Measurements from ENCODE around the gene NHS.

Gene NHS

DNA sequence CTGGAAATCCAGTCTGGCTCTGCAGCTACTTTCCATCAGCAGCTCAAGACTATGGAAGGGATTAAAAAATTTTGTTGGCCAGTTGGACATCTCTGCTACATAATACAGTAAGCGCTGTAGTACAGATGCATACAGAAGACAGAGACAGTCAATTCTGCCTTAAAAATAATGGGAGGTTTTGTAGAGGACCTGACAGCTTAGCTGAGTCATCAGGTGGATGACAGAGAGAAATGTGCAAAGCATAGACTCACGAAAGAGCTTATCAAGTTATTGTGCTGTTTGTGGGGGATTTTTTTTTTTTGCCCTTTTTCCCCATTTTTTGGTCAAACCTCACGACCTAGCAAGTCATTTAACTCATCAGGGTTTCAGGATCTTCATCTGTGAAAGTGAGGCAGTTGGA, 213.3 kb downstream of the NHS start:
- FAIRE-seq: no peak
- TF ChIP-seq, protein P1, sequence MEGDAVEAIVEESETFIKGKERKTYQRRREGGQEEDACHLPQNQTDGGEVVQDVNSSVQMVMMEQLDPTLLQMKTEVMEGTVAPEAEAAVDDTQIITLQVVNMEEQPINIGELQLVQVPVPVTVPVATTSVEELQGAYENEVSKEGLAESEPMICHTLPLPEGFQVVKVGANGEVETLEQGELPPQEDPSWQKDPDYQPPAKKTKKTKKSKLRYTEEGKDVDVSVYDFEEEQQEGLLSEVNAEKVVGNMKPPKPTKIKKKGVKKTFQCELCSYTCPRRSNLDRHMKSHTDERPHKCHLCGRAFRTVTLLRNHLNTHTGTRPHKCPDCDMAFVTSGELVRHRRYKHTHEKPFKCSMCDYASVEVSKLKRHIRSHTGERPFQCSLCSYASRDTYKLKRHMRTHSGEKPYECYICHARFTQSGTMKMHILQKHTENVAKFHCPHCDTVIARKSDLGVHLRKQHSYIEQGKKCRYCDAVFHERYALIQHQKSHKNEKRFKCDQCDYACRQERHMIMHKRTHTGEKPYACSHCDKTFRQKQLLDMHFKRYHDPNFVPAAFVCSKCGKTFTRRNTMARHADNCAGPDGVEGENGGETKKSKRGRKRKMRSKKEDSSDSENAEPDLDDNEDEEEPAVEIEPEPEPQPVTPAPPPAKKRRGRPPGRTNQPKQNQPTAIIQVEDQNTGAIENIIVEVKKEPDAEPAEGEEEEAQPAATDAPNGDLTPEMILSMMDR (IDR thresholded peaks at IDR 0.05; ENCODE audit: insufficient read depth, missing control alignments): no peak
- DNase-seq (ENCODE audit: insufficient read length, low spot score): no peak

DNA sequence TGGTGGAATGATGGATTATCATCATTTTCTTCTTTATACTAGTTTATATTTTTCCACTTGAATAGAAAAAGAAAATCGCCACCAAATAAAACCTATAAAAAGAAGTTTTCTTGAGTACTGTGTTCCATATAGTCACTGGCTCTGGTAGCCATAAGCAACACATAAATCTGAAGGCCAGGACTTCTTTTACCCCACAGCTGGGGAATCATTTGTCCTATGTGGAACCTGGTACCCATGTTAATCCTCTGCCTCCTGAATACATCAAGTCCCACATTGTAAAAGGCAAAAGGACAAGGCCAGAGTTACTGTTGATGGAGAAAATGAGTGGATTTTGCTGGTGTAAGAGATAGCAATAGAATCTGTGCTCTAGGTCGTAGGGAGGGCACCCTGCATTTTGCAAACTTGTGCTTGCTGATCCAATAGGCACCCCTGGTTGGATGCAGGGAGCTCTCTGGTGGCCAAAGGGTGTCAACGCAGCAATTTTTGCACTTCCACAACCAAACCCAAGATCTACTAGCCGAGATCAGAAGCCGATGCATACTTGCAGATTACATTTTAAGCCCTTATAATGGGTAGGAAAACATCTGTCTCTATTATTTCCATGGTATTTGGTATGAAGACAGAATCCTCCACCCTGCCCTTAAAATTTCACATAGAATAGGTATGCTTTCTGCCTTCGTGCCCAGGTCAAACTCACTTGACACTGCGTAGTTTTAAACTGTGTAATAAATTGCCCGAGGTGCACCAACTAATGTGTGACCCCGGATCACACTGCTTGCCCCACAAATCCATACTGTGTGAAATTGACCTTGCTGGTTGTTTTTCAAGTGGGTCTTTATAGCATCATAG, 216.1 kb downstream of the NHS start:
- TF ChIP-seq, protein P1 (IDR thresholded peaks at IDR 0.05; ENCODE audit: insufficient read depth, missing control alignments): peak; percentile 48
- peak; percentile 16 for DNase-seq (ENCODE audit: insufficient read length, low spot score)
- no peak for FAIRE-seq

DNA sequence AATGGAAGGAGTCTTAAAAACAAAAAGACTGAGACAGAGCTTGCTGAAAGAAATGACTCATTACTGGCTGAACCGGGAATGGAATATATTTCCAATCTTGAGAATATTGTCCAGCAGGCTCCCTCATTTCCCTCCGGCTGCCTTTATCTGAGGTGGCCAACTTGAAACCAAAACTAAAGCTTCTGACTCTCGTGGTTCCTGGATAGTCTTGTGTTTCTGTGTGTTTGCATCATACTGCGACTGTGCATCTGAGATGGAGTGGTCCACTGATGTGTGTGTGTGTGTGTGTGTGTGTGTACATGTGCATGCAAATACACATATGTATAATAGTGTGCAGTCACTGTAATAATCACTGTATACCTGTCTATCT, 216.7 kb downstream of the NHS start:
- TF ChIP-seq, protein P1 (IDR thresholded peaks at IDR 0.05; ENCODE audit: insufficient read depth, missing control alignments): no peak
- FAIRE-seq (no peak), DNase-seq (ENCODE audit: insufficient read length, low spot score) (no peak)

DNA sequence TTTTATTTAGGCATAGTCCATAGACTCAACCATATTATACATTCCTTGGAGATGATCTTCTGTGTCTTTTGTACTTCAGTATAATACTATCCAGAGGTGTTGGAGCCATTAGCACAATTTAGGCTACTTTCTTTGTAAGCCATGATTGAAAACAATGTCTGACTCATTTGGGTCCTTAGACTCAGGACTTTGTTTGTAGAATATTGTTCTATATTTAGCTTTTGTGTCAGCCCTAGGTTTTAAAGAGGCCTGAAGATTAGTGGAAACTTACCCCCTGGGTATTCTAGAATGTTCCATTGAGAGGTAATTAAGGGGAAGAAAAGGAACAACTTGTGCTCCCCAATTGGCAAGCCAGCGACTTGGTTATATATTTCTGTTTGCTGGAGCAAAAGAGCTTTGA, 217.1 kb downstream of the NHS start:
- TF ChIP-seq, protein P1 (IDR thresholded peaks at IDR 0.05; ENCODE audit: insufficient read depth, missing control alignments): no peak
- DNase-seq (ENCODE audit: insufficient read length, low spot score) (no peak), FAIRE-seq (no peak)

DNA sequence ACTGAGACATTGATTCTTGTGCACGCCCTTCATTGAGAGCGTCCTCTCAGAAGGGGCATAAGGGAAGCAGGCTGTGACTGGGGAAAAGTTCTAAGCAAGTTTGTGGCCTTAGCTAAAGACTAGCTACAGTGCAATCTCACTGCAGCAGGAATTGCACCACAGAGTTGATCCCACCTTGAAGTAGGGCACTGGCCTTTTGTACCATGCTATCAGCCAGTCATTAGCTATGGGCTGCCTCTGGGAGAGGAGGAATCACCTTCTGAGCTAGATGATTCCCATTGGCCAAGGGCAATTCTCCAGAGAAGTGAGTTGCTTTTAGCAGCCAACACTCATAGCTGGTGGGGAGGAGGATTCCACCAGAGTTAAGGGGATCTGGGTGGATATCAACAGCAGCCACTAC, 219.7 kb downstream of the NHS start:
- TF ChIP-seq, protein P1 (IDR thresholded peaks at IDR 0.05; ENCODE audit: insufficient read depth, missing control alignments): no peak
- no peak for DNase-seq (ENCODE audit: insufficient read length, low spot score)
- FAIRE-seq: no peak

DNA sequence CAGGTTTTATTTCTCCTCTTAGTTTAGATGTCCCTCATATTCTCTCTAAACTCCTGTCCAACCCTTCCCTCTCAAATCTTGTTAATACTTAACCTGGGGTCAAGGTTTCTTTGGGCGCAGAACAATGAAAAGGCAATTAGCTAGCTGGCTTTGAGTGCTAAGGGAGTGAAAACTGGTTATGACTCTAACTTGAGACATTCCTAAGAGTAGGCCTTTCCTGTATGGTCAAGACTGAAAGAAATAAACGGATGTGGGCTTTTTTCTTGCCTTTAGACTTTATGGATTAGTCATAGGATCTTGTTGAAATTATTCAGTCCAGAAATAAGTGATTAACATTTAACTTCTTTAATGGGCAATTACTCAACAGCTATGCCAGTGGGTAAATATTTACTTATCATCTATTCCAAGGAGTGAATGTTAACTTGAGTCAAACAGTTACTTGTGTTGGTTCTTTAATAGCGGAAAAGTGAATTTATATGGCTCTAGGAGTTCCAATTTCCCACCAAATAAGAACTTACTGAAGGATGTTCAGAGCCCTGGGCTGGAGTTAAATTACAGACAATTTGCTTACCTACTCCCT, 220.5 kb downstream of the NHS start:
- FAIRE-seq (no peak), DNase-seq (ENCODE audit: insufficient read length, low spot score) (no peak)
- TF ChIP-seq, protein P1 (IDR thresholded peaks at IDR 0.05; ENCODE audit: insufficient read depth, missing control alignments): no peak

DNA sequence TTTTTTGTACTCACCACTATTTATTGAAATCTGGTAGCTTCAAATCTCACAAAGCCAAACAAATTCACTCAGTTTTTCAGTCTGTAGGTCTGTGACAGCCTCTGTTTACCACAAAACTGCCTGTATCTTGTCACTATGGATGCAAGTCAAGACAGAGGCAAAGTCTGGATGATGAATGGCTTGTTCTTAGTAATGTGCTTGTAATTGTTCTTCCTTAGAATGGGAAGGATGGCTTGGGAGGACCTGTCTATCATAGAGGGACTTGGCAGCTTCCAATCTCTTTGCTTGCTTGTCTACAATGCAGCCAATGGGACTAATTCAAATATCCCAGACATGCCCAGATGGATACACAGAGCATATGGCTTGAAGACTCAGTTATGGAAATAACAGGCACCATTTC, 221.1 kb downstream of the NHS start:
- DNase-seq (ENCODE audit: insufficient read length, low spot score): no peak
- FAIRE-seq: no peak
- TF ChIP-seq, protein P1 (IDR thresholded peaks at IDR 0.05; ENCODE audit: insufficient read depth, missing control alignments): no peak

Measured in D721Med (cell line).